Measurements from ENCODE around the gene TGFBR2. TPM values are rescaled to one million over a fixed set of nuclear protein-coding genes. Genes with fewer than 3 reads are reported as not detected.

TGFBR2 gene
- polyA plus RNA-seq, 1 of the 3 experiments (the other 2 are of a cell fraction), result 48.3 TPM

- TF ChIP-seq USF1 (IDR thresholded peaks at IDR 0.05; ENCODE audit: borderline replicate concordance, low read depth) (no peak), TEAD4 (IDR thresholded peaks at IDR 0.05; ENCODE audit: borderline replicate concordance, insufficient read depth) (no peak), CTCF (IDR thresholded peaks at IDR 0.05) (no peak), GATA2 (CRISPR knock-in tag; IDR thresholded peaks at IDR 0.05) (no peak), MXI1 (IDR thresholded peaks at IDR 0.05; ENCODE audit: low read depth, low read length) (no peak), FOXJ3 (CRISPR knock-in tag; IDR thresholded peaks at IDR 0.05) (no peak), FOXM1 (IDR thresholded peaks at IDR 0.05; ENCODE audit: low read depth) (no peak), NFIC (IDR thresholded peaks at IDR 0.05; ENCODE audit: borderline replicate concordance) (no peak)
These were observed 118.5 kb downstream of the TGFBR2 start (continued) for GRCh38 chr3:30724863-30725262.

GRCh38 chr3:30728143-30728542 lies 121.7 kb downstream of the TGFBR2 start:
- no peak overlapping the region for H2AFZ ChIP-seq (ENCODE audit: low read depth)
- no peaks in the 10 kb centered on the region for H3K9me2 ChIP-seq
- H3K4me2 ChIP-seq, result no peak overlapping the region
- no peak overlapping the region for H3K4me3 ChIP-seq (ENCODE audit: low read depth in 2 of 2, low read length in 1 of 2)
- no peaks in the 10 kb centered on the region for H3K36me3 ChIP-seq (replicated peaks in 1 of 2; ENCODE audit: control insufficient read depth in 1 of 2, insufficient read depth in 2 of 2, low read length in 1 of 2)
- H3K27me3 ChIP-seq (ENCODE audit: insufficient read depth), result no peaks in the 10 kb centered on the region
- WGBS (ENCODE audit: low lambda C conversion rate), result 100% methylated on average over 4 of the region's 4 CpGs
- TF ChIP-seq IRF3 (IDR thresholded peaks at IDR 0.05; ENCODE audit: low read depth, low read length) (no peak), YY1 (IDR thresholded peaks at IDR 0.05; ENCODE audit: low read depth) (no peak), REST (IDR thresholded peaks at IDR 0.05; ENCODE audit: low read depth, low read length) (no peak), ELF1 (IDR thresholded peaks at IDR 0.05) (no peak), MEF2A (IDR thresholded peaks at IDR 0.05; ENCODE audit: borderline replicate concordance, low read depth) (no peak), FOSL2 (IDR thresholded peaks at IDR 0.05; ENCODE audit: borderline replicate concordance, low read depth) (no peak), MXI1 (IDR thresholded peaks at IDR 0.05; ENCODE audit: low read depth, low read length) (no peak), EP300 (IDR thresholded peaks at IDR 0.05; ENCODE audit: borderline replicate concordance in 1 of 2, low read depth in 1 of 2, low read length in 1 of 2) (no peak), GATA2 (CRISPR knock-in tag; IDR thresholded peaks at IDR 0.05) (no peak), TAF1 (IDR thresholded peaks at IDR 0.05; ENCODE audit: borderline replicate concordance, low read depth, low read length) (no peak), MAX (IDR thresholded peaks at IDR 0.05; ENCODE audit: low read depth) (no peak), ZBTB33 (IDR thresholded peaks at IDR 0.05; ENCODE audit: borderline replicate concordance, low read depth) (no peak), TCF12 (IDR thresholded peaks at IDR 0.05) (no peak), USF1 (IDR thresholded peaks at IDR 0.05; ENCODE audit: borderline replicate concordance, low read depth) (no peak)
- H3K9me3 ChIP-seq, result no peaks in the 10 kb centered on the region
- H4K20me1 ChIP-seq (ENCODE audit: insufficient read depth), result no peaks in the 10 kb centered on the region
- peaks cover 0 to 11% of the 10 kb centered on the region in 2 experiments; a peak in 2 of 4 replicates for H3K4me1 ChIP-seq (ENCODE audit: control insufficient read depth in 1 of 2, insufficient read depth in 2 of 2, low read depth in 1 of 2, low read length in 1 of 2)
- POLR2A ChIA-PET, result no interaction called here
- no peaks in the 10 kb centered on the region for H3F3A ChIP-seq (replicated peaks; ENCODE audit: insufficient read depth)
- CTCF ChIA-PET, result interaction anchor here (0.8 kb wide), 1 partner anchor 683 kb away, joined by 3 read pairs; no protein-coding TSS in a partner anchor
- H3K9ac ChIP-seq, result no peak overlapping the region
- H3K79me2 ChIP-seq (ENCODE audit: insufficient read depth), result no peaks in the 10 kb centered on the region
- no peak overlapping the region for H3K27ac ChIP-seq (ENCODE audit: low read depth in 2 of 2, low read length in 1 of 2)
- DNase-seq, result no peak
